Prostate gland (tissue), 2 donors: Measurements from ENCODE around the gene PTPN13. TPM values are rescaled to one million over a fixed set of nuclear protein-coding genes. Genes with fewer than 3 reads are reported as not detected.

Experiments
- DNase-seq: peaks from one replicate; pipeline ENCODE4 v3.0.0-alpha.2; 2019; ENCODE audit warnings: low spot score
- H3K27ac ChIP-seq, 2 donors: fragments of 200-600 bp; sonication (generic); 2 replicates each; pipeline ENCODE4 v1.5.1; 2017 to 2019
- H3K27me3 ChIP-seq: fragments of 200-600 bp; sonication (generic); replicated peaks from 2 replicates; pipeline ENCODE4 v1.5.1; 2019; ENCODE audit not compliant: insufficient read depth
- H3K36me3 ChIP-seq, 2 donors: fragments of 200-600 bp; sonication (generic); 1 replicate in 1 of 2; 2 replicates in 1 of 2; pipeline versions ENCODE4 v1.5.1 to v1.8.1; 2017 to 2019
- H3K4me1 ChIP-seq: fragments of 200-600 bp; sonication (generic); replicated peaks from 2 replicates; pipeline ENCODE4 v1.5.1; 2019
- H3K4me3 ChIP-seq, 2 donors: fragments of 200-600 bp; sonication (generic); 2 replicates each; pipeline ENCODE4 v1.5.1; 2017 to 2019
- H3K9me3 ChIP-seq: fragments of 200-600 bp; sonication (generic); 2 replicates; pipeline ENCODE4 v1.5.1; 2017
- CTCF ChIP-seq, 4 experiments: fragments of 200-600 bp in 2 of 4; fragments of 450-650 bp in 2 of 4; sonication (generic) in 2 of 4; IDR thresholded peaks; 1 replicate in 3 of 4; 2 replicates in 1 of 4; pipeline ENCODE4 v1.5.1; 2016 to 2019; ENCODE audit warnings: antibody characterized with exemption in 4 of 4, mild to moderate bottlenecking in 2 of 4, moderate library complexity in 2 of 4
- POLR2A ChIP-seq: fragments of 450-650 bp; IDR thresholded peaks from one replicate; pipeline ENCODE4 v1.6.1; 2016; ENCODE audit warnings: antibody characterized with exemption, mild to moderate bottlenecking
- POLR2AphosphoS5 ChIP-seq: sonication (generic); formaldehyde crosslinking; IDR thresholded peaks from one replicate; pipeline ENCODE4 v1.6.1; 2017; ENCODE audit warnings: antibody characterized with exemption
- WGBS: methylation state at CpG from one replicate; pipeline ENCODE4 v1.1.5; 2018; 5-methylcytosine and 5-hydroxymethylcytosine counted together
- intact Hi-C: fragments of 100-400 bp; cut with DNase I; formaldehyde crosslinking; loops from one replicate; pipeline ENCODE4 v1.14.2; 2022
- total RNA-seq, 2 donors: library from RNA; depleted of rRNA; stranded (reverse); fragments of >200 nt; gene quantifications; one replicate each; pipeline ENCODE4 v1.1.0, GENCODE V29; 2016

Gene PTPN13
- total RNA-seq, 2 donors from 2014 or later = 24.6 to 61.2 TPM

GRCh38 chr4:86685401-86685800 lies 91.3 kb downstream of the PTPN13 start:
- H3K27me3 ChIP-seq = no peaks in the 10 kb centered on the region
- no peak overlapping the region for H3K27ac ChIP-seq
- intact Hi-C loops = no loop called here
- no peaks in the 10 kb centered on the region for H3K9me3 ChIP-seq
- no peaks in the 10 kb centered on the region for H3K4me1 ChIP-seq
- no peak for DNase-seq
- 22% methylated on average over 3 of the region's 3 CpGs for WGBS
- H3K4me3 ChIP-seq = no peak overlapping the region
- H3K36me3 ChIP-seq = no peaks in the 10 kb centered on the region
- TF ChIP-seq POLR2A = no peak
- no peak for TF ChIP-seq POLR2AphosphoS5

GRCh38 chr4:86686741-86687140 lies 92.6 kb downstream of the PTPN13 start:
- Histone ChIP-seq H3K4me3 (no peak overlapping the region), H3K27me3 (no peaks in the 10 kb centered on the region), H3K36me3 (no peaks in the 10 kb centered on the region), H3K9me3 (no peaks in the 10 kb centered on the region), H3K4me1 (no peaks in the 10 kb centered on the region), H3K27ac (no peak overlapping the region)
- intact Hi-C loops = no loop called here
- TF ChIP-seq CTCF (IDR thresholded peaks at IDR 0.05) (no peak), POLR2A (no peak), POLR2AphosphoS5 (no peak)
- DNase-seq = no peak
- 64% methylated on average over 3 of the region's 3 CpGs for WGBS

- no peaks in the 10 kb centered on the region for H3K27me3 ChIP-seq
- H3K4me3 ChIP-seq = no peak overlapping the region
- H3K9me3 ChIP-seq = no peaks in the 10 kb centered on the region
- H3K27ac ChIP-seq = no peak overlapping the region
- 79% methylated on average over 2 of the region's 2 CpGs for WGBS
- TF ChIP-seq POLR2A = no peak
- no peak for TF ChIP-seq POLR2AphosphoS5
- no peak for TF ChIP-seq CTCF (IDR thresholded peaks at IDR 0.05)
- H3K36me3 ChIP-seq = no peaks in the 10 kb centered on the region
- no peaks in the 10 kb centered on the region for H3K4me1 ChIP-seq
- DNase-seq = no peak
- intact Hi-C loops = no loop called here
Measured at GRCh38 chr4:86688026-86688425, 93.9 kb downstream of the PTPN13 start.

- intact Hi-C loops = no loop called here
- no peaks in the 10 kb centered on the region for H3K27me3 ChIP-seq
- 76% methylated on average over 3 of the region's 3 CpGs for WGBS
- TF ChIP-seq CTCF (IDR thresholded peaks at IDR 0.05) = no peak
- TF ChIP-seq POLR2A = no peak
- TF ChIP-seq POLR2AphosphoS5 = no peak
- no peaks in the 10 kb centered on the region for H3K4me1 ChIP-seq
- H3K27ac ChIP-seq = no peak overlapping the region
- no peaks in the 10 kb centered on the region for H3K36me3 ChIP-seq
- H3K4me3 ChIP-seq = no peak overlapping the region
- no peak for DNase-seq
- H3K9me3 ChIP-seq = no peaks in the 10 kb centered on the region
Measured at GRCh38 chr4:86704601-86705000, 110.5 kb downstream of the PTPN13 start.

- no peak for TF ChIP-seq POLR2A
- TF ChIP-seq CTCF (IDR thresholded peaks at IDR 0.05) = no peak
- TF ChIP-seq POLR2AphosphoS5 = no peak
- H3K9me3 ChIP-seq = no peaks in the 10 kb centered on the region
- DNase-seq = no peak
Measured at GRCh38 chr4:86706923-86707597, 112.9 kb downstream of the PTPN13 start.

More at GRCh38 chr4:86706923-86707597, 112.9 kb downstream of the PTPN13 start:
- Histone ChIP-seq H3K27ac (no peak overlapping the region), H3K4me1 (no peaks in the 10 kb centered on the region), H3K27me3 (no peaks in the 10 kb centered on the region), H3K4me3 (no peak overlapping the region), H3K36me3 (no peaks in the 10 kb centered on the region)
- intact Hi-C loops = no loop called here
- 74% methylated on average over 2 of the region's 2 CpGs for WGBS
